ENCODE data around the gene NTM. TPM values are rescaled to one million over a fixed set of nuclear protein-coding genes. Genes with fewer than 3 reads are reported as not detected.

NTM gene
- total and polyA plus RNA-seq, 12 donors: 0.26 to 11.5 (median 4.0) TPM

DNA sequence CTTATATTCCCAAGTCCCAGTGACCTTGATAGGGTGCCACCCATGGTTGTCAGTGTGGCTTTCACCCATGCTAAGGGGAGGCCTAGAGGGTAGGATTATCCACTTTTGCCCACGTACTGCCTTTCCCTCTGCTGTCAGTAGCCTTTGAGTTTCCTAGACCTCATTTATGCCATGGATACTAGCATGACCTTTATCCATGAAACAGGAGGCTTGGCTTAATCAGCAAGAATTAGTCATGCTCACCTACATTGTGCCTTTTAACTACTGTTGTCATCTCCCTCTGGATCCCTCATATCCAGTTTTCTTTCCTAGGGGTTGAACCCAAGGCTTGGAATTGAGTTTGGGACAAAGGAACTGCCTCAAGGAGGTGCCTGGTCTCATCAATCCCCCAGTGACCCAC, 716.7 kb downstream of the NTM start:
- TF ChIP-seq CTCF (IDR thresholded peaks at IDR 0.05): no peak
- TF ChIP-seq POLR2A (IDR thresholded peaks at IDR 0.05): no peak
- no peak overlapping the region for H3K4me3 ChIP-seq
- no peak for DNase-seq
- intact Hi-C loops (cut with DNase I): no loop called here
- no peaks in the 10 kb centered on the region for H3K4me1 ChIP-seq (replicated peaks in 1 of 2)
- H3K27me3 ChIP-seq: no peaks in the 10 kb centered on the region
- WGBS, 4 donors: 70 to 87% (median 77%) methylated on average over 1 of the region's 1 CpG
- H3K27ac ChIP-seq: no peak overlapping the region
- H3K36me3 ChIP-seq (replicated peaks in 1 of 2): no peaks in the 10 kb centered on the region
- peaks cover 0 to 13% (median 8%) of the 10 kb centered on the region in 3 donors for H3K9me3 ChIP-seq (replicated peaks in 1 of 3)

GRCh38 chr11:132088551-132088950, 718.1 kb downstream of the NTM start:
- no peaks in the 10 kb centered on the region for H3K4me1 ChIP-seq (replicated peaks in 1 of 2)
- DNase-seq: no peak
- no peak overlapping the region for H3K4me3 ChIP-seq
- peaks cover 0 to 13% (median 8%) of the 10 kb centered on the region in 3 donors for H3K9me3 ChIP-seq (replicated peaks in 1 of 3)
- 81 to 89% (median 86%) methylated on average over 3 of the region's 3 CpGs for WGBS, 4 donors
- no peaks in the 10 kb centered on the region for H3K27me3 ChIP-seq
- no peak overlapping the region for H3K27ac ChIP-seq
- H3K36me3 ChIP-seq (replicated peaks in 1 of 2): no peaks in the 10 kb centered on the region
- intact Hi-C loops (cut with DNase I): no loop called here
- TF ChIP-seq POLR2A (IDR thresholded peaks at IDR 0.05): no peak
- no peak for TF ChIP-seq CTCF (IDR thresholded peaks at IDR 0.05)

DNA sequence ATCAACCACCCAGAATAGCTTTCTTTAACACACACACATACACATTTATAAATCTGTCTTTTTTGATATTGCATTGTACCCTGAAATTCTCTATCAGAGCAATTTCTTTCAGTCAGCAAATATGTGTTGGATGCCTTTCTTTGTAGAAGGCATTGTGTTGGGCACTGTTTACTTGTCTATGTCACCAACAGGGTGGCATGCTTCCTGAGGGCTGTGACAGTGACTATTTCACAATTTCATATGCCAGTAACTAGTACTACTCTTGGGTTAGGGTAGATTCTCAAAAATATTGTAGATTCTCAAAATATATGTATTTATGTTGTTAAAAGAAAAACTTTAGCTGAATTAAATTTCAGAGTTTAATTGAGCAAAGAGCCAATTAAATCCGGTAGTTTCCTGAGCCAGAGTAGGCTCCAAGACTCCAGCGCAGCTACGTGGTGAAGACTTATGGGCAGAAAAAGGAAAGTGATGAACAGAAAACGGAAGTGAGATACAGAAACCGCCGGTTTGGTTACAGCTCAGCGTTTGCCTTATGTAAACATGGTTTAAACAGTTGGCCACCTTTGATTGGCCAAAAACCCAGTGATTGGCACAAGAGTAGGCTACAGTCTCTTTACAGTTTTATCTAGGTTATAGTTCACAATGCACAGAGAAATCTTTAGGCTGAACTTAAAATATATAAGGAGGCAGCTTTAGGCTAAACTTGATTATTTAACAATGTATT, 723.3 kb downstream of the NTM start:
- peak in 1 of 7 donors; percentile 10 for DNase-seq
- 66 to 82% (median 78%) methylated on average over 7 of the region's 7 CpGs for WGBS, 4 donors

DNA sequence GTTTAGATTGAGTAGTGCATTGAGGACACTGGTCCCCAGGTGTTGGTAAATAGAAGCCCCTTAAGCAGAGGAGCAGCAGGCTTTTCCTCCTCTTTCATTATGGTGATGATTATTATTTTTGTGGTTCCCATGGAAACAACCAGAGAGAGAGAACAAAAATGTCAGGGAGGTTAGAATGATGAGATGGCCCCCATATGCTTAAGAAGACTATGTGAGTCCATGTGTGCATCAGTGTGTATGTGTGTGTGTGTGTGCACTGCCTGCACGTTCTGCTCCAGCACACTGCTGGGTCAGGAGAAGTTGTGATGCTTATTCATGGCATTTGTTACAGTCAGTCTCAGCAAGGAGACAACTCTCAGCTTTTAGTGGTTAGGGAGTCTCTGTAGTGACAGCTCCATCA, 724.2 kb downstream of the NTM start:
- WGBS, 4 donors: 53 to 60% (median 59%) methylated on average over 1 of the region's 1 CpG
- H3K4me3 ChIP-seq: no peak overlapping the region
- H3K36me3 ChIP-seq (replicated peaks in 1 of 2): no peaks in the 10 kb centered on the region
- intact Hi-C loops (cut with DNase I): no loop called here
- H3K9me3 ChIP-seq (replicated peaks in 1 of 3): no peaks in the 10 kb centered on the region
- DNase-seq: no peak
- H3K4me1 ChIP-seq (replicated peaks in 1 of 2): no peaks in the 10 kb centered on the region
- TF ChIP-seq CTCF (IDR thresholded peaks at IDR 0.05) (no peak), POLR2A (IDR thresholded peaks at IDR 0.05) (no peak)
- H3K27me3 ChIP-seq: no peaks in the 10 kb centered on the region
- no peak overlapping the region for H3K27ac ChIP-seq

More for the DNA sequence above, 723.3 kb downstream of the NTM start:
- Histone ChIP-seq H3K27me3 (no peaks in the 10 kb centered on the region), H3K27ac (no peak overlapping the region), H3K9me3 (replicated peaks in 1 of 3) (no peaks in the 10 kb centered on the region), H3K4me1 (replicated peaks in 1 of 2) (no peaks in the 10 kb centered on the region), H3K36me3 (replicated peaks in 1 of 2) (no peaks in the 10 kb centered on the region), H3K4me3 (no peak overlapping the region)
- intact Hi-C loops (cut with DNase I): no loop called here
- no peak for TF ChIP-seq POLR2A (IDR thresholded peaks at IDR 0.05)
- no peak for TF ChIP-seq CTCF (IDR thresholded peaks at IDR 0.05)

Measured in adrenal gland (tissue), 12 donors.